ENCODE measurements around the gene ZCCHC8. TPM values are rescaled to one million over a fixed set of nuclear protein-coding genes. Genes with fewer than 3 reads are reported as not detected.
"Not testable (repeated sequence)": the region's sequence is repeated elsewhere in the genome, so short reads cannot be mapped to it uniquely, and the experiment has no call there.

ZCCHC8 gene
- total RNA-seq, 1 experiment from 2014 or later = 30.5 TPM

GRCh38 chr12:122444071-122444470 lies 56.7 kb downstream of the ZCCHC8 start:
- BruUV-seq (replicated peaks); CTCF ChIA-PET; H3K9ac ChIP-seq (ENCODE audit: low read length); ATAC-seq; H4K20me1 ChIP-seq (ENCODE audit: insufficient read depth); H3K79me2 ChIP-seq (ENCODE audit: insufficient read depth, low read length); H3K4me2 ChIP-seq (ENCODE audit: low read length); H3K27ac ChIP-seq (ENCODE audit: low read depth, low read length); intact Hi-C loops (cut with micrococcal nuclease); H3K9me2 ChIP-seq (ENCODE audit: insufficient read depth); H3K4me3 ChIP-seq (replicated peaks in 1 of 2; ENCODE audit: low read depth in 1 of 2, low read length in 2 of 2); H3K27me3 ChIP-seq (ENCODE audit: insufficient read depth, low read length); POLR2A ChIA-PET; DNase-seq (ENCODE audit: low read depth, low spot score); H3K9me3 ChIP-seq (ENCODE audit: control insufficient read depth in 1 of 2, insufficient read depth in 1 of 2, low read depth in 1 of 2, low read length in 2 of 2); H3K36me3 ChIP-seq (ENCODE audit: control insufficient read depth in 1 of 2, insufficient read depth in 2 of 2, low read length in 2 of 2); RAD21 ChIA-PET (ENCODE audit: low non-redundant PET in 1 of 2, low total read pairs in 2 of 2, uncharacterized antibody in 2 of 2, unreplicated experiment in 2 of 2); H2AFZ ChIP-seq (ENCODE audit: low read depth, low read length, poor library complexity, severe bottlenecking): not testable (repeated sequence)
- H3K4me1 ChIP-seq (ENCODE audit: control insufficient read depth in 1 of 2, insufficient read depth in 2 of 2, low read length in 2 of 2) = peaks cover 6 to 18% of the 10 kb centered on the region in 2 experiments; a peak in 3 of 4 replicates

GRCh38 chr12:122438822-122439221 lies 61.9 kb downstream of the ZCCHC8 start:
- BruUV-seq (replicated peaks); H3K27me3 ChIP-seq (ENCODE audit: insufficient read depth, low read length); POLR2A ChIA-PET; H2AFZ ChIP-seq (ENCODE audit: low read depth, low read length, poor library complexity, severe bottlenecking); H3K4me1 ChIP-seq (ENCODE audit: control insufficient read depth in 1 of 2, insufficient read depth in 2 of 2, low read length in 2 of 2); H3K9me3 ChIP-seq (ENCODE audit: control insufficient read depth in 1 of 2, insufficient read depth in 1 of 2, low read depth in 1 of 2, low read length in 2 of 2); H3K9ac ChIP-seq (ENCODE audit: low read length); ATAC-seq; H3K9me2 ChIP-seq (ENCODE audit: insufficient read depth); H3K36me3 ChIP-seq (ENCODE audit: control insufficient read depth in 1 of 2, insufficient read depth in 2 of 2, low read length in 2 of 2); H3K4me2 ChIP-seq (ENCODE audit: low read length); H3K4me3 ChIP-seq (replicated peaks in 1 of 2; ENCODE audit: low read depth in 1 of 2, low read length in 2 of 2); H3K79me2 ChIP-seq (ENCODE audit: insufficient read depth, low read length); RAD21 ChIA-PET (ENCODE audit: low non-redundant PET in 1 of 2, low total read pairs in 2 of 2, uncharacterized antibody in 2 of 2, unreplicated experiment in 2 of 2); H4K20me1 ChIP-seq (ENCODE audit: insufficient read depth); DNase-seq (ENCODE audit: low read depth, low spot score); H3K27ac ChIP-seq (ENCODE audit: low read depth, low read length); intact Hi-C loops (cut with micrococcal nuclease): not testable (repeated sequence)
- CTCF ChIA-PET = interaction anchor here (0.5 kb wide), 1 partner anchor 40 kb away, joined by 3 read pairs; no protein-coding TSS in a partner anchor

- no peak overlapping the region for H3K9ac ChIP-seq (ENCODE audit: low read length)
- peak overlapping the region; percentile 86 for H2AFZ ChIP-seq (ENCODE audit: low read depth, low read length, poor library complexity, severe bottlenecking)
- POLR2A ChIA-PET = no interaction called here
- RAD21 ChIA-PET (ENCODE audit: low non-redundant PET in 1 of 2, low total read pairs in 2 of 2, uncharacterized antibody in 2 of 2, unreplicated experiment in 2 of 2) = no interaction called here
- no peaks in the 10 kb centered on the region for H3K27me3 ChIP-seq (ENCODE audit: insufficient read depth, low read length)
- H3K27ac ChIP-seq (ENCODE audit: low read depth, low read length) = no peak overlapping the region
- no peaks in the 10 kb centered on the region for H3K9me3 ChIP-seq (ENCODE audit: control insufficient read depth in 1 of 2, insufficient read depth in 1 of 2, low read depth in 1 of 2, low read length in 2 of 2)
- ATAC-seq (no peak), DNase-seq (ENCODE audit: low read depth, low spot score) (no peak)
- H3K4me2 ChIP-seq (ENCODE audit: low read length) = no peak overlapping the region
- TF ChIP-seq EZH2phosphoT487 (IDR thresholded peaks at IDR 0.05; ENCODE audit: borderline replicate concordance) = no peak
- TF ChIP-seq POLR2A (IDR thresholded peaks at IDR 0.05; ENCODE audit: borderline replicate concordance, extremely low read depth, insufficient read depth, insufficient read length) = no peak
- TF ChIP-seq JUND (IDR thresholded peaks at IDR 0.05) = no peak
- TF ChIP-seq ZBTB33 (IDR thresholded peaks at IDR 0.05; ENCODE audit: extremely low read depth, insufficient replicate concordance, low read length) = no peak
- no peak for TF ChIP-seq EZH2 (IDR thresholded peaks at IDR 0.05)
- no peak for TF ChIP-seq REST (IDR thresholded peaks at IDR 0.05; ENCODE audit: low read depth)
- no peak for TF ChIP-seq YY1 (IDR thresholded peaks at IDR 0.05; ENCODE audit: extremely low read depth, insufficient replicate concordance, low read depth, low read length)
- TF ChIP-seq SP1 (IDR thresholded peaks at IDR 0.05; ENCODE audit: low read depth) = no peak
- peaks cover 0 to 5% of the 10 kb centered on the region in 2 experiments; a peak in 2 of 4 replicates for H3K4me1 ChIP-seq (ENCODE audit: control insufficient read depth in 1 of 2, insufficient read depth in 2 of 2, low read length in 2 of 2)
- H3K9me2 ChIP-seq (ENCODE audit: insufficient read depth) = no peaks in the 10 kb centered on the region
- BruUV-seq (replicated peaks) = no TSS peak
- no peaks in the 10 kb centered on the region for H4K20me1 ChIP-seq (ENCODE audit: insufficient read depth)
- intact Hi-C loops (cut with micrococcal nuclease) = no loop called here
- H3K79me2 ChIP-seq (ENCODE audit: insufficient read depth, low read length) = no peaks in the 10 kb centered on the region
- CTCF ChIA-PET = no interaction called here
- no peaks in the 10 kb centered on the region for H3K36me3 ChIP-seq (ENCODE audit: control insufficient read depth in 1 of 2, insufficient read depth in 2 of 2, low read length in 2 of 2)
- no peak overlapping the region for H3K4me3 ChIP-seq (replicated peaks in 1 of 2; ENCODE audit: low read depth in 1 of 2, low read length in 2 of 2)
These were observed 63.0 kb downstream of the ZCCHC8 start for GRCh38 chr12:122437656-122438121.

Measured in HCT116 (cell line).